CD4-positive, alpha-beta T cell (primary cell): Measurements from ENCODE around the gene OR2K2. TPM values are rescaled to one million over a fixed set of nuclear protein-coding genes. Genes with fewer than 3 reads are reported as not detected.
A peak's percentile ranks its signal among the peaks of the same experiment; 100 is the strongest.

Experiments used
- ATAC-seq: fragments of 200-7000 bp; cut with Tn5 transposase; one replicate; pipeline ENCODE4 v1.10.0; 2022; ENCODE audit warnings: mild to moderate bottlenecking; ENCODE audit not compliant: poor library complexity
- CTCF ChIA-PET: fragments of 350-600 bp; sonication (Branson Sonifier 250); formaldehyde crosslinking; loops from one replicate; lab custom pipeline; 2021; ENCODE audit warnings: antibody characterized with exemption, inconsistent platforms; lab: Charles Lee
- POLR2A ChIA-PET: fragments of 350-600 bp; sonication (Branson Sonifier 250); formaldehyde crosslinking; loops from one replicate; lab custom pipeline; 2021; ENCODE audit warnings: antibody characterized with exemption, inconsistent platforms; lab: Charles Lee
- DNase-seq, 14 experiments: peaks; one replicate each; pipeline ENCODE4 v3.0.0-alpha.2; 2013 to 2020; ENCODE audit warnings: mixed read lengths in 2 of 14
- H3K27ac ChIP-seq, 2 donors: one replicate each; pipeline versions ENCODE4 v1.5.1 to v1.7.0; 2013; ENCODE audit warnings: low read length in 2 of 2, low read depth in 1 of 2, mild to moderate bottlenecking in 1 of 2
- H3K27me3 ChIP-seq, 2 experiments: 1 replicate in 1 of 2; 2 replicates in 1 of 2; pipeline versions ENCODE4 v1.6.1 to v1.7.0; 2013; ENCODE audit warnings: low read length in 2 of 2, control low read depth in 1 of 2, mild to moderate bottlenecking in 1 of 2, moderate library complexity in 1 of 2; ENCODE audit not compliant: insufficient read depth in 2 of 2, control insufficient read depth in 1 of 2
- H3K36me3 ChIP-seq: one replicate; pipeline ENCODE4 v1.6.1; 2013; ENCODE audit warnings: low read length, control low read depth; ENCODE audit not compliant: insufficient read depth
- H3K4me1 ChIP-seq: one replicate; pipeline ENCODE4 v1.6.1; 2013; ENCODE audit warnings: low read length, control low read depth; ENCODE audit not compliant: insufficient read depth
- H3K4me3 ChIP-seq: one replicate; pipeline ENCODE4 v1.5.1; 2013; ENCODE audit warnings: mild to moderate bottlenecking, low read length, moderate library complexity
- H3K9me3 ChIP-seq, 2 experiments: 1 replicate in 1 of 2; 2 replicates in 1 of 2; pipeline versions ENCODE4 v1.6.1 to v1.7.0; 2013; ENCODE audit warnings: low read length in 2 of 2, mild to moderate bottlenecking in 2 of 2, control low read depth in 1 of 2, moderate library complexity in 1 of 2; ENCODE audit not compliant: control insufficient read depth in 1 of 2, insufficient read depth in 1 of 2
- H3K27ac Mint-ChIP-seq: one replicate; pipeline ENCODE4 v1.8.0; 2020; ENCODE audit warnings: mixed read lengths
- H3K27me3 Mint-ChIP-seq: one replicate; pipeline ENCODE4 v1.8.0; 2021; ENCODE audit warnings: mixed read lengths
- H3K36me3 Mint-ChIP-seq: one replicate; pipeline ENCODE4 v1.8.0; 2021; ENCODE audit warnings: low read depth, mixed read lengths
- H3K4me1 Mint-ChIP-seq: one replicate; pipeline ENCODE4 v1.8.0; 2021; ENCODE audit warnings: low read depth, mixed read lengths
- H3K4me3 Mint-ChIP-seq: one replicate; pipeline ENCODE4 v1.8.0; 2020; ENCODE audit warnings: mild to moderate bottlenecking, mixed read lengths
- H3K9me3 Mint-ChIP-seq: one replicate; pipeline ENCODE4 v1.8.0; 2020; ENCODE audit warnings: mixed read lengths
- CTCF ChIP-seq: fragments of 200-600 bp; IDR thresholded peaks from one replicate; pipeline ENCODE4 v1.8.0; 2022; ENCODE audit warnings: antibody characterized with exemption, mild to moderate bottlenecking
- intact Hi-C, 2 experiments: fragments of 100-400 bp; cut with DNase I in 1 of 2; cut with micrococcal nuclease in 1 of 2; formaldehyde crosslinking; loops; one replicate each; pipeline versions ENCODE4 v1.15.1 to v1.9.0; 2023 to 2025; cut with DNase I, micrococcal nuclease
- total RNA-seq, 174 experiments: library from RNA in 2 of 174; stranded (reverse) in 2 of 174; gene quantifications; one replicate each; pipeline ENCODE4 v1.2.3 and lab custom pipeline; 2021 to 2026

Gene OR2K2
- total RNA-seq, 2 experiments from 2014 or later, result not detected

GRCh38 chr9:111294691-111295451 is 35.2 kb downstream of the OR2K2 start:
- Mint-ChIP-seq H3K36me3 (no peaks in the 10 kb centered on the region), H3K9me3 (peaks cover 3% of the 10 kb centered on the region), H3K4me1 (no peaks in the 10 kb centered on the region), H3K4me3 (no peak overlapping the region), H3K27ac (no peak overlapping the region), H3K27me3 (peaks cover 18% of the 10 kb centered on the region)
- ChIA-PET POLR2A (no interaction called here), CTCF (no interaction called here)
- Histone ChIP-seq H3K36me3 (no peaks in the 10 kb centered on the region), H3K4me1 (no peaks in the 10 kb centered on the region), H3K9me3 (peaks cover 0 to 4% of the 10 kb centered on the region in 2 experiments), H3K27ac (no peak overlapping the region), H3K4me3 (no peak overlapping the region), H3K27me3 (no peaks in the 10 kb centered on the region)
- intact Hi-C loops, result loop anchor here in 1 of 2 experiments (10.0 kb wide), 1 partner anchor 1720 kb away; no protein-coding TSS in a partner anchor
- TF ChIP-seq CTCF, result no peak
- ATAC-seq (no peak), DNase-seq (no peak)

- Mint-ChIP-seq H3K27me3 (peaks cover 19% of the 10 kb centered on the region), H3K4me3 (no peak overlapping the region), H3K36me3 (no peaks in the 10 kb centered on the region), H3K27ac (no peak overlapping the region), H3K4me1 (no peaks in the 10 kb centered on the region), H3K9me3 (no peaks in the 10 kb centered on the region)
- peaks cover 0 to 4% of the 10 kb centered on the region in 2 experiments for H3K9me3 ChIP-seq
- H3K36me3 ChIP-seq, result no peaks in the 10 kb centered on the region
- no peak overlapping the region for H3K27ac ChIP-seq
- peaks cover 0 to 3% of the 10 kb centered on the region in 2 experiments for H3K27me3 ChIP-seq
- intact Hi-C loops, result no loop called here
- TF ChIP-seq CTCF, result no peak
- no peak overlapping the region for H3K4me3 ChIP-seq
- no peak for ATAC-seq
- H3K4me1 ChIP-seq, result no peaks in the 10 kb centered on the region
- ChIA-PET CTCF (no interaction called here), POLR2A (no interaction called here)
- no peak for DNase-seq
These were observed 42.9 kb downstream of the OR2K2 start for GRCh38 chr9:111287127-111287526.

GRCh38 chr9:111284703-111285102 is 45.3 kb downstream of the OR2K2 start:
- H3K27ac Mint-ChIP-seq, result no peak overlapping the region
- intact Hi-C loops, result no loop called here
- no peak overlapping the region for H3K27ac ChIP-seq
- peaks cover 28% of the 10 kb centered on the region for H3K27me3 Mint-ChIP-seq
- peaks cover 0 to 4% of the 10 kb centered on the region in 2 experiments for H3K9me3 ChIP-seq
- no peaks in the 10 kb centered on the region for H3K36me3 Mint-ChIP-seq
- no peak overlapping the region for H3K4me3 Mint-ChIP-seq
- H3K4me1 Mint-ChIP-seq, result no peaks in the 10 kb centered on the region
- H3K27me3 ChIP-seq, result peaks cover 0 to 3% of the 10 kb centered on the region in 2 experiments
- no peak overlapping the region for H3K4me3 ChIP-seq
- no peaks in the 10 kb centered on the region for H3K4me1 ChIP-seq
- POLR2A ChIA-PET, result no interaction called here
- no peak for ATAC-seq
- DNase-seq, result peak in 1 of 14 experiments; percentile 1
- no peaks in the 10 kb centered on the region for H3K36me3 ChIP-seq
- TF ChIP-seq CTCF, result no peak
- CTCF ChIA-PET, result no interaction called here
- no peaks in the 10 kb centered on the region for H3K9me3 Mint-ChIP-seq
